ENCODE measurements around the gene INPP4A.
A peak's percentile ranks its signal among the peaks of the same experiment; 100 is the strongest.

Gene INPP4A

DNA sequence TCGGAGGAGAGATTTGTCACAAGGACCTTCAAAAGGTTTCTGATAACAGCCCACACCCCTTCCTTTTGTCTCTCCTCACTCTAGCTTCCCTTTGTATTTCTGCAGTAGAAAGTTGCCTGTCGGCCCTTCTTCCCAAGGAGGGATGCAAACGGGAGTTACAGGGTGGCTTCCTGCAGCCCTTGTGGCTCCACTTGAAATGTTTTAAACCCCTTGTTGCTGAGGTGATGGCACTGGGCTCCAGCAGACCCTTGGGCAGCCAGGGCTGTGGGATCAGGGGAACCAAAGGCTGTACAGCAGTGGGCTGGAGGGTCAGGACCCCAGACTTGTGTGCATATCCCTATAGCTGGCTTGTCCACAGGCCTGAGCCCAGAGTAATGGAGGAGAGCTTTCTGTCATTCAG lies 101.5 kb downstream of the INPP4A start:
- Histone ChIP-seq H3K4me3 (ENCODE audit: low read length) (no peak overlapping the region), H3K4me2 (ENCODE audit: low read length) (no peak overlapping the region), H3K9ac (ENCODE audit: low read length) (no peak overlapping the region), H3K27ac (ENCODE audit: low read length) (no peak overlapping the region), H3K4me1 (ENCODE audit: low read length) (peaks cover 48% of the 10 kb centered on the region), H2AFZ (ENCODE audit: low read depth, low read length) (no peak overlapping the region), H3K36me3 (replicated peaks; ENCODE audit: low read depth, low read length) (peaks cover 14% of the 10 kb centered on the region), H3K79me2 (ENCODE audit: low read length) (no peaks in the 10 kb centered on the region), H3K27me3 (ENCODE audit: low read depth, low read length) (no peaks in the 10 kb centered on the region), H4K20me1 (ENCODE audit: insufficient read depth, low read length) (no peaks in the 10 kb centered on the region; the same call in none of the 2 replicates), H3K9me3 (ENCODE audit: insufficient read depth, low read length) (no peaks in the 10 kb centered on the region)
- no peak for TF ChIP-seq EZH2phosphoT487 (IDR thresholded peaks at IDR 0.05; ENCODE audit: low read depth)
- TF ChIP-seq, protein P1, sequence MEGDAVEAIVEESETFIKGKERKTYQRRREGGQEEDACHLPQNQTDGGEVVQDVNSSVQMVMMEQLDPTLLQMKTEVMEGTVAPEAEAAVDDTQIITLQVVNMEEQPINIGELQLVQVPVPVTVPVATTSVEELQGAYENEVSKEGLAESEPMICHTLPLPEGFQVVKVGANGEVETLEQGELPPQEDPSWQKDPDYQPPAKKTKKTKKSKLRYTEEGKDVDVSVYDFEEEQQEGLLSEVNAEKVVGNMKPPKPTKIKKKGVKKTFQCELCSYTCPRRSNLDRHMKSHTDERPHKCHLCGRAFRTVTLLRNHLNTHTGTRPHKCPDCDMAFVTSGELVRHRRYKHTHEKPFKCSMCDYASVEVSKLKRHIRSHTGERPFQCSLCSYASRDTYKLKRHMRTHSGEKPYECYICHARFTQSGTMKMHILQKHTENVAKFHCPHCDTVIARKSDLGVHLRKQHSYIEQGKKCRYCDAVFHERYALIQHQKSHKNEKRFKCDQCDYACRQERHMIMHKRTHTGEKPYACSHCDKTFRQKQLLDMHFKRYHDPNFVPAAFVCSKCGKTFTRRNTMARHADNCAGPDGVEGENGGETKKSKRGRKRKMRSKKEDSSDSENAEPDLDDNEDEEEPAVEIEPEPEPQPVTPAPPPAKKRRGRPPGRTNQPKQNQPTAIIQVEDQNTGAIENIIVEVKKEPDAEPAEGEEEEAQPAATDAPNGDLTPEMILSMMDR (IDR thresholded peaks at IDR 0.05; ENCODE audit: low read depth, low read length) = no peak

DNA sequence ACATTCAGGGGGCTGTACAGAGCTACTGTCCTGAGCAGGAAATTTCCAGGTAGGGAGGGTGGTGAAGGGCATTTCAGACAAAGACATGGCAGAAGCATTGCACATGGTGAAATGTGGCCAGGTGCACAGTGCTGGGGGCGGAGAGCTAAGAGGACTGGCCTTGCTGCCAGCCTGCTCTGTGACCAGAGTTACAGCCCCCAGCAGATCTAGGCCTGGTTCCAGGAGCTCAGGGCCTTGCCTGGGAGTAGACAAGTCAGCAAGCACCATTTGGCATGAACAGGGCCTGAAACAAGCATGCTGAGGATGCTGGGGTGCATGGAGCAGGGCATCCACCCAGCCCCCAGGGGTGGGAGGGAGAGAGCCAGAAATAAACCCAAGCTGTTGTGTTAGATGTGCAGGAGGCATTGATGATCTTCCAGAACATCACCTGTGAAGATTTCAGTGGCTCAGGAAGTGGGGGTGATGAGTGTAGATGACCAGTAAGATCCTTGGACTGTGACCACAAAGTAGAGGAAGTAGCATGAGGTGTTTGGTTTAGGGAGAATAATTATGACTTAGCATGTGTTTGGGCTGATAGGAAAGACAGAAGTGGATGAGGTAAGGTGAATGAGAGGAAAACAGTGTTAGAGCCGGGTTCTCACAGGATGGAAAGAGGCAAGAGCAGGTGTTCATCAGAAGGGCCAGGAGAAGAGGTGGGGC lies 102.6 kb downstream of the INPP4A start:
- H3K9ac ChIP-seq (ENCODE audit: low read length) = no peak overlapping the region
- peak overlapping the region; percentile 63 for H3K4me2 ChIP-seq (ENCODE audit: low read length)
- TF ChIP-seq, protein P1 (IDR thresholded peaks at IDR 0.05; ENCODE audit: low read depth, low read length) = no peak
- no peak for TF ChIP-seq EZH2phosphoT487 (IDR thresholded peaks at IDR 0.05; ENCODE audit: low read depth)
- peaks cover 13% of the 10 kb centered on the region for H3K36me3 ChIP-seq (replicated peaks; ENCODE audit: low read depth, low read length)
- H3K4me3 ChIP-seq (ENCODE audit: low read length) = no peak overlapping the region
- H3K27ac ChIP-seq (ENCODE audit: low read length) = no peak overlapping the region
- H2AFZ ChIP-seq (ENCODE audit: low read depth, low read length) = no peak overlapping the region
- H3K4me1 ChIP-seq (ENCODE audit: low read length) = peaks cover 46% of the 10 kb centered on the region
- H3K27me3 ChIP-seq (ENCODE audit: low read depth, low read length) = no peaks in the 10 kb centered on the region
- no peaks in the 10 kb centered on the region; the same call in 1 of the 2 replicates for H4K20me1 ChIP-seq (ENCODE audit: insufficient read depth, low read length)
- no peaks in the 10 kb centered on the region for H3K9me3 ChIP-seq (ENCODE audit: insufficient read depth, low read length)
- H3K79me2 ChIP-seq (ENCODE audit: low read length) = no peaks in the 10 kb centered on the region

DNA sequence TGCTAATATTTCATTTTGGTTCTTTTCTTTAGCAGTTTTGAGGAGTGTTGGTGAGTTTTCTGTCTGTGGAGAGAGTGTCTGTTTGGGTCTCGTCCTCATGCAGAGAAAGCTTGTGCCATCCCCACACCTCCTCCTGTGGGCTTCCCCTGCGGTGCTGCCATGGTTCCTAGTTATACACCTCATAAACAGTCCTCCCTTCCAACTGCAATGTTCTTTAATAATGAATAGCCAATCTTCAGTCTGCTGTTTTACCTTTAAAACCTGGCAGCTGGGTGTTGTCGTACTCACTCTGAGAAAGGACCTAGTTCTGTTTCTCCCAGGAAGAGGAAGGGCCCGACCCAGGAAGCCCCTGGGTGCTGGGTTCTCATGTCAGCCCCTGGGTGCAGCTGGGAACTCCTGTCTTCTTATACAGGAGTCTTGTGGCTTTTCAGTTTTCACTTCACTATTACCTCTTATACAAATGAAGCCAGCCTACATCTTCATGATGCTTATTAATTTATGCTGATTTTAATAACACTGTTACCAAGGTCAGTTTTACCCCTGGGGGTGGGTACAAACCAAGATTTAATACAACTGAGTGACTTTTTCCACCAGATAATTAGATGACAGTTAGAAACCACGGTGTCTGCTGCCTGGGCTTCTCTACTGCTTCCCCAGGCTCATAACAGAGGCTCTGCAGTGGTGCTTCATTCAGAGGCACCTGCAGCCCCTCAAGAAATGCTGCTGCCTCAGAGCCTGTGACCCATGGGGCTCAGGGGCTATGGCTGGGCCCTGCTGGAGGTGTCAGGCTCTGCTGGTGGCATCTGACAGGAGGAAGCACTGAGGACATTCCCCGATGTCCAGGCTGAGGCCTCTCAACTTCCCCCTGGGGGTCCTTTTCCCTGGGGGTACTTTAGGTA lies 104.5 kb downstream of the INPP4A start:
- Histone ChIP-seq H3K27me3 (ENCODE audit: low read depth, low read length) (no peaks in the 10 kb centered on the region), H3K9me3 (ENCODE audit: insufficient read depth, low read length) (no peaks in the 10 kb centered on the region), H3K9ac (ENCODE audit: low read length) (no peak overlapping the region), H3K79me2 (ENCODE audit: low read length) (no peaks in the 10 kb centered on the region), H3K4me1 (ENCODE audit: low read length) (peaks cover 46% of the 10 kb centered on the region), H3K36me3 (replicated peaks; ENCODE audit: low read depth, low read length) (peaks cover 16% of the 10 kb centered on the region), H2AFZ (ENCODE audit: low read depth, low read length) (no peak overlapping the region), H3K4me2 (ENCODE audit: low read length) (peak overlapping the region; percentile 63), H3K4me3 (ENCODE audit: low read length) (peak overlapping the region; percentile 21; the same call in 1 of the 2 replicates), H3K27ac (ENCODE audit: low read length) (peak overlapping the region; percentile 54), H4K20me1 (ENCODE audit: insufficient read depth, low read length) (no peaks in the 10 kb centered on the region; the same call in 1 of the 2 replicates)
- TF ChIP-seq, protein P1 (IDR thresholded peaks at IDR 0.05; ENCODE audit: low read depth, low read length) = no peak
- TF ChIP-seq EZH2phosphoT487 (IDR thresholded peaks at IDR 0.05; ENCODE audit: low read depth) = no peak

DNA sequence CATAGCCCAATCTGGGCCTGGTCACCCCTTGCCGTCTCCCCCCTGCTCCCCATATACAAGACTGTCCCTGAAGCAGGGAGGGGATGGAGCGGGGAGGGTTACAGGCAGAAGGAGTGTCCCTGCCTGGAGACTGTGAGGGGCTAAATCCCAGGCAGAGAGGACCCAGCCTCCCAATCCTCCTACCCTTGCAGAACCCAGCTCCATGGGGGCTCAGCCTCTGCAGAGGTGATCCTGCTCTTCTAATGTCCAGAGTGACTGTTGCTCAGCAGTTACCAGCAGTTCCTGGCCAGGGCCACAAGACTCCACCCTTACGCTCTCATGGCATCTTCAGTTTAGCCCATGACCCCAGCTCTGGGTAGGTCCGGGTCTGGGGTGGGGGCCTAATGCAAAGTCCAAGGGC lies 105.5 kb downstream of the INPP4A start:
- H3K9me3 ChIP-seq (ENCODE audit: insufficient read depth, low read length) = no peaks in the 10 kb centered on the region

More for the DNA sequence above, 105.5 kb downstream of the INPP4A start:
- Histone ChIP-seq H3K27ac (ENCODE audit: low read length) (no peak overlapping the region), H3K36me3 (replicated peaks; ENCODE audit: low read depth, low read length) (peaks cover 21% of the 10 kb centered on the region), H3K79me2 (ENCODE audit: low read length) (no peaks in the 10 kb centered on the region), H3K4me2 (ENCODE audit: low read length) (no peak overlapping the region), H3K27me3 (ENCODE audit: low read depth, low read length) (no peaks in the 10 kb centered on the region), H3K4me1 (ENCODE audit: low read length) (peaks cover 46% of the 10 kb centered on the region), H3K4me3 (ENCODE audit: low read length) (no peak overlapping the region), H2AFZ (ENCODE audit: low read depth, low read length) (no peak overlapping the region), H4K20me1 (ENCODE audit: insufficient read depth, low read length) (no peaks in the 10 kb centered on the region; the same call in 1 of the 2 replicates), H3K9ac (ENCODE audit: low read length) (no peak overlapping the region)
- TF ChIP-seq, protein P1 (IDR thresholded peaks at IDR 0.05; ENCODE audit: low read depth, low read length) = no peak
- no peak for TF ChIP-seq EZH2phosphoT487 (IDR thresholded peaks at IDR 0.05; ENCODE audit: low read depth)

All from OCI-LY3 (cell line).